HG02943 (cell line): Measurements from ENCODE around the gene ZFYVE28.

ENCODE experiments used
- ATAC-seq: cut with Tn5 transposase; IDR thresholded peaks from one replicate; pipeline ENCODE4 v1.9.1; 2021; ENCODE audit warnings: mild to moderate bottlenecking, low read depth, moderate library complexity; ENCODE audit not compliant: unreplicated experiment

The ZFYVE28 gene

DNA sequence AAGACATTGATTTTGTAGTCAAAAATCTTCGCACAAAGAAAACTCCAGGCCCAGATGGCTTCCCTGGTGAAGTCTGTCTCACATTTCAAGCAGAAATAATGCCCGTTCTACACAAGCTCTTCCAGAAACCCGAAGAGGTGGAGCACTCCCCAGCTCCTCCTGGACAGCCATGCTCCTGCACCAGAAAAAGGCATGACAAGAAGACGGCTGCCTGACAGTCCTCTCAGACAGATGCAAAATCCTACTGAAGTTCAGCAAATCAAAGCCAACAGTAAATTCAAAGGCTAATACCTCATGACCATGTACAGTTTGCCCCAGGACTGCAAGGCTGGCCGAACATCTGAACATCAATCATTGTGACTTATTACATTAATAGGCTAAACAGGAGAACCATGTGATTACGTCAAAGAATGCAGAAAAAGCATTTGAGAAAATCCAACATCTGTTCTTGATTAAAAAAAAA, 125.8 kb downstream of the ZFYVE28 start:
- no peak for ATAC-seq

DNA sequence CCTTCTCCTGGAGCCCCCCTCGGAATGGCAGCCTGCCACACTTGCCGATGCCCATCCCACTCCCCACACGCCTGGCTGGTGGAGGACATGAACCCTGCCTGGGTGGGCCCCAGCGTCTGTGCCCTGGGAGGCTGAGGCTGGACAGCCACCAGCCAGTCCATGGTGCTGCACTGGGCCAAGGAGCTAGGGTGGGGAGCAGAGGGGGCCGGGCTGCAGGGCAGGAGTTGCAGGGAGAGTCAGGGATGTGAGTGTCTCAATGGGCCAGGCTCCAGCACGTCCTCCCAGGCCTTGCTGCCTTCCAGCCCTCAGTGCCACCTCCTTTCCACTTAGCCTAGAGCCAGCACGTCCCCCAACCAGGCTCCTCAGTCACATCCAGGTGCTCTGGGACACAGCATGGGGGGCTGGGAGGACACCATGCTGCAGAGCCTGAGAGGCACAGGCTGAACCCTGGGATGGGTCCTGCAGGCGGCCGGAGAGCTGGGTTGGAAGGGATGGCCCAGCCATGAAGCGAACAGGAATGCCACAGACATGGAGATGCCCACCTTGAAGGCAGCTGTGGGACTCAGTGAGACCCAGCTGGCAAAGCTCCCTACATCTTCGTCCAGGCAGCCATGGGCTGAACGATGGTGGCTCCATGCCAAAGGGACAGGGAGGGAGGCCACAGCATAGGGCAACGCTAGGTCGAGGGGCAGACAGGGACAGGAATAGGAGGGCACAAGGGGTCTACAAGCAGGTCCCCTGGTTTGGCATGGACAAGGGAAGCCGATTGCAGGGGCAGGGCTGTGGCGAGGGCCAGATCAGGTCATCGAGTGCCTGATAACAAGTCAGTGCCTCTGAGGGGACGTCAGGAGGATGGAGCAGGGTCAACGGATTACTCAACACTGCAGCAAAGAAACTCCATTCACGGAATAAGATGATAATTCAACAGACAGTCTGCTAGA, 126.5 kb downstream of the ZFYVE28 start:
- no peak for ATAC-seq

GRCh38 chr4:2290974-2291704, 127.3 kb downstream of the ZFYVE28 start:
- no peak for ATAC-seq

- no peak for ATAC-seq
Observed at GRCh38 chr4:2290488-2290887, 128.0 kb downstream of the ZFYVE28 start.

GRCh38 chr4:2289955-2290333, 128.5 kb downstream of the ZFYVE28 start:
- no peak for ATAC-seq

GRCh38 chr4:2289311-2289954, 129.0 kb downstream of the ZFYVE28 start:
- no peak for ATAC-seq

DNA sequence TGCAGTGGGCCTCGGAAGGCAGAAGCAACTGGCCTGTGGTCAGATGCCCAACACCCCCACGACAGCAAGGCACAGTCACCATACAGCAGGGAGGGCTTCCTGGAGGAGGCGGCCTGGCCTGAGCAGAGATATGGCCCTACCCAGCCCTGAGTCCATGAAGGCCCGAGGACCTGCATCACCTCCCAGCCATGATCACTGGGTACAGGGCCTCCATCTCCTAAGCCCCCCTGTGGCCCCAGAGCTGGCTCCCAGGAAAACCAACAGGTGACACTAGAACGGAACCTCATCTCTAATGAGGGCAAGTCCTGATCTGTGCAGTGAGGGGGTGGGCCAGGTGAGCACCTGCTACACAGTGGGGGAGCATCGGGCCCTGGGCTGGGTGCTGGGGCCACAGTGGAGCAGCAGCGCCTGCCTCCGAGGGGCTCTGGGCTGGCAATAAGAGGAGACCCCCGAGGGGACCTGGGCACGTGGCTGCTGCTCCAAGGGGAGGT, 130.3 kb downstream of the ZFYVE28 start:
- ATAC-seq: no peak

DNA sequence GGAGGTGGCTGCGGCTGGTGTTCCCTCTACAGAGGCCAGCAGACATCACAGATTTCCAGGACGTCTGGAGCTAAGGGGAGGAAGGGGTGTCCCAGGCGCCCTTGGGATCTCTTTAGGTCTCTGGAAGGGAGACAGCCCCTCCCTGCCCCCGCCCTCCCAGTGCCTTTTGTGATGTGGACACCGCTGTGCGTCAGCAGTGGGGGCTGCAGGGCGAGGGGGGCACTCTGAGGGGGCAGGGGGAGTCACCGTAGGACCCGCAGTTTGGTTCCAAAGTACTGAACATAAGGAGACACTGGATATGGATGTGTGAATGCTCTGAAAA, 130.9 kb downstream of the ZFYVE28 start:
- no peak for ATAC-seq

DNA sequence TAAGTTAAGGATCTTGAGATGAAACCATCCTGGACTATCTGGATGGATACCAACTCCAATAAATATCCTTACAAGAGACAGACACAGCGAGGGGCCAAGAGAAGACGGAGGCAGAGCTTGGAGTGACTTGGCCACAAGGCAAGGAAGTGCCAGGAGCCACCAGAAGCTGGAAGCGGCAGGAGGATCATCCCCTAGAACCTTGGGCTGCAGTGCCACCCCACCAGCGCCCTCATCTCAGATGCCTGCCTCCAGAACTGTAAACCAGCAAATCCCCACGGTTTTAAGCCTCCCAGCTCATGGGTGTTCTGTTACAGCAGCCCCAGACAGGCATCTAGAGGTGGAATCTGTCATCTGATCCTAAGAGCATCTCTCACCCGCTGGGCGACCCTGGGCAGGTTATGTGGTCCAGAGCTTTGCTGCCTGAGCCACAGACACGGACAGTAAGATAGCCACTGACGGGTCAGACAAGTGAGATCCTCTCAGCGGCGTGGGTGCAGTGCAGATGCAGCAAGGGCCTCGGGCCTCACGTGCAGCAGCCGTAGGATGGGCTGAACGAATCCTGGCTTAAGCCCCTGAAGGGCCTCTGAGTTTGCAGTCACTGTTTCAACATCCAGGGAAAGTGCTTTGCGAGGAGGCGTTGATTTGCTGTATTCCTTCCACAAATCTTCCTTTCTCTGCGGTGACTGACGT, 131.4 kb downstream of the ZFYVE28 start:
- ATAC-seq: no peak

- ATAC-seq: no peak
Observed at GRCh38 chr4:2285613-2286381, 132.6 kb downstream of the ZFYVE28 start.

GRCh38 chr4:2284934-2285612, 133.4 kb downstream of the ZFYVE28 start:
- no peak for ATAC-seq

DNA sequence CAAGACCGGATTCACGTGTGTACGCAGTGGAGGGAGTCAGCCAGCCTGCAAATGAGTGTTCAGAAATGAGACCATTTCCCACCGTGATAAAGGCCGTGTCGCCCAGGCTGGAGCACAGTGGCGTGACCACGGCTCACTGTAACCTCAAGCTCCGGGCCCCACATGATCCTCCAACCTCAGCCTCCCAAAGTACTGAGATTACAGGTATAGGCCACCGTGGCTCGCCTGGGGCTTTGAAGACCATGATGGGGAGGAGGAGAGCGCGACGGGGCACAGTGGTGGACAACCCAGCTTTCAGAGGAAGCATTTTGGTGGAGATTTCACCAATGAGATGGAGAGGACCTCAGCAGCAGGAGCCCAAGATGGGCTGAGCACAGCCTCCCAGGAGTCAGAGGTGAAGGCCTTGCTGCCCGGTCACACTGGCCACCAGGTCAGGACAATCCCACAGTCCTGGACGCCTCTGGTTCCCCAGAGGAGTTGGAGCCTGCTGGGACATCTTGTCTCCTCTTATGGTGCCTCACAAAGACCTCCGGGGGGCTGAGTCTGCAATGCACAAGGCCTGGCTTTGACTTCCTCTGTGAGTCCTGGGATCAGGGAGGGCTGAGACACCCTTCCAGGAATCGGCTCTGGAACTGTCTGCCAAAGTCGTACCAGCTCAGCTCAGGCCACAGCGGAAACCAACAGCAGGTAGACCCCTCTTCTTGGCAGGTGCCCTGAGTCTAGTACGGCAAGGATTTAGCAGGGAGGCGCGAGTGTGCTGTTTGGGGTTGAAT, 134.1 kb downstream of the ZFYVE28 start:
- no peak for ATAC-seq

DNA sequence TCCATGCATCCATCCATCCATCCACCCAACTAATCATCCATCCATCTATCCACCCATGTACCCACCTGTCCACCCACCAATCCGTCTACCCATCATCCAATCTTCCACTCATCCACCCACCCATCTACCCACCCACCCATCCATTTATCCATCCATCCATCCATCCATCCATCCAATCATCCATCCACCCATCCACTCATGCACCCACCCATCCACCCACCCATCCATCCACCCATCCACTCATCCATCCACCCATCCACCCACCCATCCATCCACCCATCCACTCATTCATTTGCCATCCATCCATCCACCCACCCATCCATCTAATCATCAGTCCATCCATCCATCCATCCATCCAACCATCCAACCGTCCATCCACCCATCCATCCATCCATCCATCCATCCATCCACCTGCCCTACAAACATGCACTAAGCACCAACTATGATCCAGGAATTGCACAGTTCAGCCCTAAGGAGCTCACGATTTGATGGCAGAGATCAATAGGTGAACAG, 135.2 kb downstream of the ZFYVE28 start:
- ATAC-seq: no peak

DNA sequence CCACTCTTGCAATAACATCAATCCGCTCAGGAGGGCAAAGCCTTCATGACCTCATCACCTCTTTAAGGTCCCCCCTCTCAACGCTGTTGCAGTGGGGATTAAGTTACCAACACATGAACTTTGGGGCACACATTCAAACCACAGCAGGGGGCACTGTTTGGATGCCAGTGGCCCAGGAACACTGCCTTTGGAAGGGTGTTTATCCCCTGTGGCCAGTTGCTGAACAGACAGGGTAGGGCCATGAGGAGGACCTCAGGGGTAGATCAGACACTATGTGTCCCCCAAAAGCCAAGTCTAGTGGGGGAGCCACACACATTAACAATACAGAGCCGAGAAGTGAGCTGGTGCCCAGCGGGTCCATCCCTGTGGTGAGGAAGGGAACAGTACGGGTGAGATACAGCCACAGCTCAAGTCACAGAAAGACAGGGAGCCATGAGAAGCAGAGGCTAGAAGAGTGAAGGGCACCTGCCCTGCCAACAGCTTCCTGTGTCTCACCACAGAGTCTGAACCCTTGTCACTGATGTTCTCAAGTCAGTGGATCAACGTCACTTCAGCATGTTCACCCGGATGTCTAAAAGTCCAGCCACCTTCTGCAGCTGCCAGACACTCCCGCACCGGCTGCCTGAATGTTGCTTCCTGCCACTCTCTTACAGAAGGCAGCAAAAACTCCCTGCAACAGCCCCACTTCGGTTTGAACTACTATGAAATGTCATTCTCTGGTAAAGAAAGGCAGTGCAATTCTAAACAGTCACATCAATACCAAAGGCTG, 136.7 kb downstream of the ZFYVE28 start:
- ATAC-seq: peak; percentile 71

- no peak for ATAC-seq
Observed at GRCh38 chr4:2280531-2281300, 137.7 kb downstream of the ZFYVE28 start.

DNA sequence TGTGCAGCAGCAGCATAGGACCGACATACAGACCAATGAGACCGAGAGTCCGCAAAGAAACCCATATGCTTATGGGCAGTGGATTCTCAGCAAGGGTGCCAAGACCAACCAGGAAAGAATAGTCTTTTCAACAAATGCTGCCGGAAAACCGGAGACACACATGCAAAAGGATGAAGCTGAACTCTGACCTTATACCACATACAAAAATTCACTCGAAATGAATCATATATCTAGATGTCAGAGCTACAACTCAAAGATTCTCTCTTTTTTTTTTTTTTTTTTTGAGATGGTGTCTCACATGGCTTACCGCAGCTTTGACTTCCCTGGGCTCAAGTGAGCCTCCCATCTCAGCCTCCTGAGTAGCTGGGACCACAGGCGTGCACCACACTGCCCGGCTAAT, 140.5 kb downstream of the ZFYVE28 start:
- no peak for ATAC-seq
